Measurements from ENCODE around the gene SLC22A23.

SLC22A23 gene

DNA sequence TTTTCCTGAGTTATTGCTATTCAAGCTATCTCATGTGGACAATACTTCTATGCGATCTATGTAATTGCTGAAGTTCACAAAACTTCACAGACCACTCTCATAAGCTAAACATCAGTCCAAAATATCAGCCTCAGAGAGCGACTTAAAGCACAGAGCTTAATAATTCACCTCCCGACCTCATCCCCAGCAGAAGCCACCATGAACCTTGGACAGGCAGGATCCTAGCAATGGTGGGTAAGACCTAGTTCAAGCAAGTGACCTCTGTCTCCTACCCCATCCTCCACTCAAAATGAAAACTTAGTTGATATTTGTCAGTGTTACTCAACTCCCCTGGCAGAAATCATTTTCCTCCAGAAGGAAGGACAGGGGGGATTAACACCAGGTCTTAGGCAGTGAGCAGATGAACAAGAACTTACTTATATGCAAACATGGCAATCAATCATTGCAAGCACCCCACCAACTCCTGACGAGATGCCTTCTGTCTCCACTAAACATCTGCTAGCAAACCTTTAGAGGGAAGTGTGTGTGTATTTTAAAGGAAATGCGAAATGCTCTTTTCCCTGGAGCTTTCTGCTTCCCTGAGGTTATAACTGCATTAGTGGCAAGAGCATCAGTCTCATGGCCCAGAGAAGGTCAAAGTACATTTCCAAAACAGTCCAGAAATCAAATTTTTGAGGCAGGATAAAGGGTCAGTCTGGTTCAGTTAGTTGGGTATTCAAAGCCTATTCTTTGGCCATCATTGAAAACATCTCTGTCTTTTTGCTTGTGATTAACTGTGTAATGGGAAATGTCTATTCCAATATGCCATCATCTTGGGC is 90.0 kb downstream of the SLC22A23 start:
- no peak for DNase-seq

DNA sequence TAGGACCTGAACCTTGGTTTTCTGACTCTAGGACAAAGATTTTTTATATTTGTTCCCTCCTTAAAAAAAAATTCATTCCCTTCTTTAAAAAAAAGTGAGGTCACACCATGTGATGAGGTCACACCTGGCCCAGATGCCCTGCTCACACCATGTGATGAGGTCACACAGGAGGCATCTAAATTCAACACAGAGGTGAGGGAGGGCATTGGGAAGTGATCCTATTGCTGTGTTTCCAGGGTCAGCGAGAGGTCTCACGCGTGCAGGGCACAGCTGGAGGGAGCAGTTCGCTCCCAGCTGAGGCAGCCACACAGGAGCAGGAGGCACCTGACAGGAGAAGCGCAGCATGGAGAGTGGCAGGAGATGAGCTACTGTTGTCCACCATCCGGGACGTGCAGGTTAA is 92.5 kb downstream of the SLC22A23 start:
- no peak for DNase-seq

DNA sequence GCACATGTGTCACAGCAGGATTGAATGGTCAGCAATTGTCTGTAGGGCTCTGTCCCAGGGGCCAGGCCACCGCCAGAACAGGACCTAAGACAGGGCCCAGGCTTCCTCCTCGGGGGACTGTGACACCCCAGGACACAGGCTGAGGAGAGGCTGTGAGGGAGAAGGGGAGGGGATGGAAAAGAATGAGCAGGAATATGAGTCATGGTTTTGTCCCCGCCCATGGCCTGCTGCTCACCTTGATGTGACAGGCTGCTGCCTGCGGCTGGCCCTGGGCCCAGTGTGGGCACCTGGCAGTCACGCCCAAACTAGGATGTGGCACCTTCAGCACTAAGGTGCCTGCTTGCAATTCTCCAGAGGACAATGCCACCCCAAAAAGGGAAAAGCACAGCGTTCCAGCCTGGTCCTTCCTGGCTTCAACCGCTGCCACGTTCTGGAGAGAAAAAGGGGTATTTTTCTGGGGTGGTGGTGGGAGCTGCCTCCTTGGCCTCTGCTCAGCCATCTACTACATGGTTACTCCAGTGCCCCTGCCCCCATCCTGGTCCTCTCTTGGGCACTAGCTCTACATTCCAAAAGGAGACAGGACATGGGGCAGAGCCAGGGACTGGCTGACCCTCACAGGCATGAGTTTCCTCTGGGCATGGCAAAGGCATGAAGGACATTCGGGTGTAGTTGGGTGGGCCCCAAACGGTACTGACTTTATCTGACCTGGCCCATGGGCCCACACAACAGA is 93.4 kb downstream of the SLC22A23 start:
- no peak for DNase-seq

DNA sequence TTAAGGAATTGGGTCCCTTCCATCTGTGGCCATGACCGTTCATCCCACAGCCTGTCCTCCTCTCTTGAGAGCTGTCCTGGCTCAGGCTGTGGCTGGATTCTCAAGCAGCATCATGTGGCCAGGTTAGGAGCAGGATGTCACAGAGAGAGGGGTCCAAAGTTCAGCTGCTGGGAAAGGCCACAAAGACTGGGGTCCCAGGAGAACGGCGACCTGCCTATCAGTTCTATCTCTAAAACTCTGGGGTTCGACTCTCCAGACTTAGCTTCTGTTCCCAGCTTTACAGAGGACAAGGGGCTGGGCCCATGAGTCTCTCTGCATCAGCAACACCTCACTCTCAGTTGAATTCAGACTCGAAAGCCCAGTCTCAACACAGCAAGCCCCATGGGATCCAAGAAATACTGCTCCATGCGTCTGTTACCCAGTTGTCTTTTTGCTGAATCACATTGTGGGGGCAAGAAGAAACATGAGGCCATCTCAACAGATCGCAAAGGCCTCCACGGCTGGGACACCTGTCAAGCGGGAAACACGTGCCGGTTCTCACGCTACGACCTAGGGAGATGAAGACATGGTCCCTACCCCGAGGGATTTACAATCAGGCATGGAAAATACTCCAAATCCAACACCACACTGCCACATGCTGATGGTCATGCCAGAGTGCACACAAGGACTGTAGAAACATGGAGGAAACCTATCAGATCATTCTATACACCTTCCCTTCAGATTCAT is 95.4 kb downstream of the SLC22A23 start:
- no peak for DNase-seq

GRCh38 chr6:3360727-3361045 is 96.2 kb downstream of the SLC22A23 start:
- no peak for DNase-seq

GRCh38 chr6:3359973-3360726 is 96.7 kb downstream of the SLC22A23 start:
- no peak for DNase-seq

GRCh38 chr6:3359101-3359752 is 97.6 kb downstream of the SLC22A23 start:
- DNase-seq = no peak

GRCh38 chr6:3358413-3359100 is 98.3 kb downstream of the SLC22A23 start:
- no peak for DNase-seq

GRCh38 chr6:3357678-3358077 is 99.2 kb downstream of the SLC22A23 start:
- DNase-seq = no peak

GRCh38 chr6:3356824-3357420 is 99.9 kb downstream of the SLC22A23 start:
- DNase-seq = no peak

- peak; percentile 61 for DNase-seq
Measured at GRCh38 chr6:3356056-3356823, 100.6 kb downstream of the SLC22A23 start.

DNA sequence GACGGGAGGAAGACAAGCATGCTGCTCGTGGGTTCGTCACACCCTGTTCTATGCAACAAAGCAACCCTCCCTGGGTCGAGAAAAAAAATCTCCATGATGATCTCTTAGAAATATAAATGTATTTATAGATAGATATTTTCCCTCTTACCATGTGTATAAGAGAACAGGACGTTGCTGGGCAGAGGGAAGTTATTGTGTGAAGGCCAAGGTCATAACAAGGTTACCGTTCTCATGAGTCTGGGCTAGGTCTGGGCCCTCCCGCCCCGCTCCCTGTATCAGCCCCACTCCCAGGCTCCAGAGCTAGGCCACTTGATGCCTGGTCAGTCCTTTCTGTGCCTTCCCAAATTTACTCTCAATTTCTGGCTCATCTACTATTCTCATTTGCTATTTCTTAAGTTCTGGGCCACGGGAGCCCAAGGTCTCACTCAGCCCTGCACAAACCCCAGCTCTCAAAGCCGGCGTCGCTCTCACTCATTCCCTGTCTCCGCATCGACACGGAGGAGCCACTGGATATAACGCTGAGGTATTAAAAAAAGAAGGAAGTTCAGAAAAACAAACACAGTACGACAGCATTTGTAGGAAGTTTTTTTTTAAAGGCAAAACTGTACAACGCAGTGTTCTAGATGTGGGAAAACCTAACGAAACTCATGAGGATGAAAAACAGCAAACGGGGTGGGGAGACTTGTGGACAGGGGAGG is 101.3 kb downstream of the SLC22A23 start:
- no peak for DNase-seq

GRCh38 chr6:3355011-3355357 is 101.9 kb downstream of the SLC22A23 start:
- DNase-seq = no peak

DNA sequence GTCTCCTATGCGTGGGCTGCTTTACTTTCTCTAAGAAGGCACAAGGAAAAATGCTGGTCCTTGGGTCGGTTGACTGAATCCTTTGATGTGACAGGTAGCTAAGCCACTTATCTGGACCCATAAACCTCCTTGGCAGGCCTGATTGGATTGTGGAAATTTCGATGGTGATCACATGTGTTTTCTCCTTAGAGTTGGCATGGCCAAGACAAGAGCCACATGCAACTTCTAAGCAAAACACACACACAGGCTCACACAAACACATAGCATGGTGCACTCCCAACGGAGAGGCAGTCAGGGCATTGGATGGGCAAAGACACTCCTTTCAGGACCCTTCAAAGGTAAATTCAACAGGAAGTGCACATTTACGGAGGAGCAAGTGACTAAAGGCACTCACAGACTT is 102.9 kb downstream of the SLC22A23 start:
- no peak for DNase-seq

DNA sequence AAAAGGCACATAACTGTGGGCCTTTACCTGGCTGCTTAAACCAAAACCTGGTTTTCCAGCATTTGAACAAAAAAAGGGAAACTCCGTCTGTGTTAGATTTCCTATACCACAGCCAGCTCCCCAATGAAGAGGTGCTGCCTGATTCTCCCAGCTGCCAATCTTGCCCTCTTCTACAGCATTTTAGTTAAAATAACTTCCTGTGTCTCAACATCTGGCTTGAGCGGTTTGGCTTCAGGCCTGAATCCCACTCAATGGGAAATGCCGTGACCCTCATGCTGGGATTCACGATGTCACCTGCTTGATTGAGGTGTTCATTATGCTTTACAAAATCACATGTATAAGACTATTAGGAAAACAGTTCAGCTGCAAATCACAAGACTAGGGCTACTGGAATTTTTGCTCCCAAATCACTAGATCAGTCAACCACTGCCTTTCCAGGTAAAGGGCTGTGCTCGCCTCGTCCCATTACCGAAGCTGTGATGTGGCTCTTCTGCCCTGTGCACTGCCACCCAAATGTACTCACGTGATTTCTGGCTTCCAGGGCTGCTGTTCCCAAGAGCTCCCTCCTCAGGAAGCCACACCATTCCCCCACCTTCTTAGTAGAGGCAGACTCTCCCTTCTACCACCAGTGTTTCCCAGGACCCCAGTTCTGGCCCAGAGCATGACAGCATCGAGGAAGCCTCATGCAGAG is 103.5 kb downstream of the SLC22A23 start:
- no peak for DNase-seq

DNA sequence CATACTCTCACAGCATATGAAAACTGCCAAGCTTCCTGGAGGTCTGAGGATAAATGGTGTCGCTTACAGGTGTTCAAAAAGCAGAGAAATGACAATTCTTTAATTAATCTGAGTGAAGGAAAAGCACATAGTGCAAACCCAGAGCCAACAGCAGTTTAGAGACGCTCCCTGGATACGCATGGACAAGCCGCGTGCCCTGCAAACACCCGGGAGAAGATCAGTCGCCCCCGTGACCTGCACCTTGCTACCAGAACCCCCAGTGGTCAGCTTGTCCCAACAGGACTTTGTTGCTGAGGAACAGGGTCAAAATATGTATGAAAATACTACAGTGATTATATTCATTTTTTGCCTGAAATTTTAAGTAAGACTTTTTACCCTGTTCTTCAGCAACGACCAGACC is 104.2 kb downstream of the SLC22A23 start:
- DNase-seq = no peak

DNA sequence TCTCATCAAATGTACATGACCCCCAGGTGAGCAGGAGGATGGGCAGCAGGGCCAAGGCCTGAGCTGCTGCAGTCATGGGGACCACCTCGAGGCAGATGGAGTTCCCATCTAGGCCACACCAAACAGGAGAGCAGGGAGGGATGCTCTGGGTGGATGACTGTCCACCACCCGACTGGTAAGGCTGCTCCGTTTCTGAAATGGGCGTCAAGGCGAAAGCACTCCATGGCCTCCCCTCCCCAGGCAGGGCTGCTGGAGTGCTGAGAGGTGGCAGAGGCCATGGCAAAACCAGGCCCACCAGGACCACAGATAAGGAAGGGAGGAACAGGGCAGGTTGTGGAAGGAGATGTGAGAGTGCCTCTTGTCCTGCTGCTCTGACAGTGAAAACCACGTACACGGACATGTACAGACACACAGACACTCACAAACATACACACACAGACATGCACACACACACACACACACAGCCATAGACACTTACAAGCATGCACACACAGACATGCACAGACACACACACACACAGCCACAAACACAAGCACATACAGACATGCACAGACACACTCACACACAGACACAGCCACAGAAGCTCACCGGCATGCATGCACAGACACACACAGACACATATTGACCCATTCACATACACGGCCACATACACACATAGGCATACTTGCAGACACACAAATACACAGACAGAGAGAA is 104.9 kb downstream of the SLC22A23 start:
- no peak for DNase-seq

DNA sequence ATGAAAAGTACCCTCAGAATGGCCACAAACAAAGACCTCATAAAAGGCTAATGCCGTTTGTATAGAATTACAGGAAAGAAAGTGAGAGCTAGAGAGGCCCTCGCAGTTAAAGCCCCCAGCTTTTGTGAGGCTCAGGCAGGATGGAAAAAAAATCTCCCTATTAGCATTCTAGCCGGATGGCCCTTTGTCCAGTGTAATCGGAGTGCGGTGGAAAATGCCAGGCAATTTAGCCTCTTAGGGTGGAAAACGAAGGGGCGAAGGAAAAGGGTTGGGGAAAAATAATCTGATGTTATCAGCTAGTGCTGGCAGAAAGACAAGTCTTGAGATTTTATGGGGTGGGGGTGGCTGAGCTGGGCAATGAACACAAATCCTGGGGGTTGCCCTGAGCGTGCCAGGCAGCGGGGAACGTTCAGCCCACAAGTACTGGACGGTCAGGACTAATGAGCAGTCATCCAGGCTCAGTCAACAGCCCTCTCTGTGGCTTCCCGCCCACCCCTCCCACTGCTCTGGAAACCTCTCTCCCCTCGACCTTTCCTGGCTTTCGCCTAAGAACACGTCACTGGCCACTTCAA is 105.7 kb downstream of the SLC22A23 start:
- DNase-seq = no peak

All from HCEC 1CT (cell line).